Thyroid gland (tissue), 4 donors: Measurements from ENCODE around the gene NCS1.

Source experiments
- CTCF ChIP-seq, 6 experiments: fragments of 200-600 bp in 3 of 6; fragments of 450-650 bp in 3 of 6; sonication (generic) in 3 of 6; IDR thresholded peaks; one replicate each; pipeline ENCODE4 v1.5.1; 2016 to 2019; ENCODE audit warnings: antibody characterized with exemption in 6 of 6, mild to moderate bottlenecking in 2 of 6, inconsistent platforms in 1 of 6, moderate library complexity in 1 of 6
- POLR2A ChIP-seq, 2 donors: fragments of 450-650 bp; IDR thresholded peaks; one replicate each; pipeline ENCODE4 v1.6.1; 2017; ENCODE audit warnings: antibody characterized with exemption in 2 of 2, mild to moderate bottlenecking in 2 of 2, moderate library complexity in 1 of 2

- no peak for TF ChIP-seq CTCF (IDR thresholded peaks at IDR 0.05)
- no peak for TF ChIP-seq POLR2A (IDR thresholded peaks at IDR 0.05)
These were observed 19.0 kb downstream of the NCS1 start for GRCh38 chr9:130191068-130191748.
